ES-I3 (cell line): ENCODE data around the gene INTS6.
A peak's percentile ranks its signal among the peaks of the same experiment; 100 is the strongest.

Experiments
- H3K36me3 ChIP-seq: 2 replicates; pipeline ENCODE4 v1.6.1; 2013; ENCODE audit warnings: mild to moderate bottlenecking, low read length, control low read depth, moderate library complexity; ENCODE audit not compliant: insufficient read depth
- H3K4me1 ChIP-seq: 2 replicates; pipeline ENCODE4 v1.6.1; 2013; ENCODE audit warnings: mild to moderate bottlenecking, control low read depth, low read length; ENCODE audit not compliant: insufficient read depth
- H3K9ac ChIP-seq: 2 replicates; pipeline ENCODE4 v1.6.1; 2013; ENCODE audit warnings: low read depth, mild to moderate bottlenecking, low read length, moderate library complexity
- H3K9me3 ChIP-seq: 2 replicates; pipeline ENCODE4 v1.6.1; 2013; ENCODE audit warnings: mild to moderate bottlenecking, low read length, moderate library complexity; ENCODE audit not compliant: control insufficient read depth, insufficient read depth

Gene INTS6

GRCh38 chr13:51452361-51453206 is at the start of gene INTS6:
TSS of gene INTS6 (minus strand) at chr13:51453036. CDS start at chr13:51452525, 511 bp downstream.
- H3K9ac ChIP-seq, result peak within 1 kb of the TSS; percentile 95
- H3K9me3 ChIP-seq, result peaks cover 2% of the 10 kb centered on the region; the same call in 1 of the 2 replicates
- 0 out of 2 replicates have a peak, but pooled peaks cover 2% of the 10 kb centered on the region for H3K36me3 ChIP-seq
- H3K4me1 ChIP-seq, result peaks cover 6% of the 10 kb centered on the region; the same call in 1 of the 2 replicates

GRCh38 chr13:51502153-51502651 is 49.4 kb upstream of the INTS6 start:
- Histone ChIP-seq H3K36me3 (no peaks in the 10 kb centered on the region), H3K4me1 (no peaks in the 10 kb centered on the region), H3K9ac (no peak overlapping the region), H3K9me3 (no peaks in the 10 kb centered on the region)

- no peak overlapping the region for H3K9ac ChIP-seq
- no peaks in the 10 kb centered on the region for H3K9me3 ChIP-seq
- H3K36me3 ChIP-seq, result no peaks in the 10 kb centered on the region
- H3K4me1 ChIP-seq, result no peaks in the 10 kb centered on the region
Measured at GRCh38 chr13:51501592-51502152, 48.8 kb upstream of the INTS6 start.

GRCh38 chr13:51501096-51501495 is 48.3 kb upstream of the INTS6 start:
- Histone ChIP-seq H3K9ac (no peak overlapping the region), H3K36me3 (no peaks in the 10 kb centered on the region)

GRCh38 chr13:51500687-51501086 is 47.9 kb upstream of the INTS6 start:
- no peak overlapping the region for H3K9ac ChIP-seq
- H3K4me1 ChIP-seq, result no peaks in the 10 kb centered on the region
- no peaks in the 10 kb centered on the region for H3K9me3 ChIP-seq
- no peaks in the 10 kb centered on the region for H3K36me3 ChIP-seq

More at GRCh38 chr13:51501096-51501495, 48.3 kb upstream of the INTS6 start:
- no peaks in the 10 kb centered on the region for H3K4me1 ChIP-seq
- H3K9me3 ChIP-seq, result no peaks in the 10 kb centered on the region

GRCh38 chr13:51499841-51500240 is 47.0 kb upstream of the INTS6 start:
- Histone ChIP-seq H3K9ac (no peak overlapping the region), H3K9me3 (no peaks in the 10 kb centered on the region), H3K4me1 (no peaks in the 10 kb centered on the region), H3K36me3 (no peaks in the 10 kb centered on the region)

- Histone ChIP-seq H3K36me3 (no peaks in the 10 kb centered on the region), H3K4me1 (no peaks in the 10 kb centered on the region), H3K9ac (no peak overlapping the region), H3K9me3 (no peaks in the 10 kb centered on the region)
Measured at GRCh38 chr13:51495316-51495715, 42.5 kb upstream of the INTS6 start.

GRCh38 chr13:51494156-51494555 is 41.3 kb upstream of the INTS6 start:
- no peaks in the 10 kb centered on the region for H3K4me1 ChIP-seq
- H3K36me3 ChIP-seq, result no peaks in the 10 kb centered on the region
- H3K9me3 ChIP-seq, result no peaks in the 10 kb centered on the region
- H3K9ac ChIP-seq, result no peak overlapping the region

- H3K4me1 ChIP-seq, result no peaks in the 10 kb centered on the region
- no peaks in the 10 kb centered on the region for H3K36me3 ChIP-seq
- no peak overlapping the region for H3K9ac ChIP-seq
- no peaks in the 10 kb centered on the region for H3K9me3 ChIP-seq
Measured at GRCh38 chr13:51488212-51488611, 35.4 kb upstream of the INTS6 start.

GRCh38 chr13:51481656-51482055 is 28.8 kb upstream of the INTS6 start:
- H3K9me3 ChIP-seq, result no peaks in the 10 kb centered on the region
- no peaks in the 10 kb centered on the region for H3K4me1 ChIP-seq
- no peak overlapping the region for H3K9ac ChIP-seq

GRCh38 chr13:51479199-51479523 is 26.3 kb upstream of the INTS6 start:
- no peak overlapping the region for H3K9ac ChIP-seq
- no peaks in the 10 kb centered on the region for H3K36me3 ChIP-seq
- no peaks in the 10 kb centered on the region for H3K4me1 ChIP-seq
- no peaks in the 10 kb centered on the region for H3K9me3 ChIP-seq

More at GRCh38 chr13:51481656-51482055, 28.8 kb upstream of the INTS6 start:
- H3K36me3 ChIP-seq, result no peaks in the 10 kb centered on the region

- H3K36me3 ChIP-seq, result no peaks in the 10 kb centered on the region
- H3K4me1 ChIP-seq, result no peaks in the 10 kb centered on the region
- H3K9me3 ChIP-seq, result no peaks in the 10 kb centered on the region
- no peak overlapping the region for H3K9ac ChIP-seq
Measured at GRCh38 chr13:51478418-51479198, 25.8 kb upstream of the INTS6 start.

GRCh38 chr13:51477653-51478324 is 25.0 kb upstream of the INTS6 start:
- Histone ChIP-seq H3K36me3 (no peaks in the 10 kb centered on the region), H3K9me3 (no peaks in the 10 kb centered on the region), H3K4me1 (no peaks in the 10 kb centered on the region), H3K9ac (no peak overlapping the region)

GRCh38 chr13:51477149-51477548 is 24.3 kb upstream of the INTS6 start:
- Histone ChIP-seq H3K36me3 (no peaks in the 10 kb centered on the region), H3K9me3 (no peaks in the 10 kb centered on the region), H3K9ac (no peak overlapping the region), H3K4me1 (no peaks in the 10 kb centered on the region)
